Measurements from ENCODE around the gene SOST. TPM values are rescaled to one million over a fixed set of nuclear protein-coding genes. Genes with fewer than 3 reads are reported as not detected.

SOST gene
- total RNA-seq, 3 donors from 2014 or later (not counting 1 experiment from before 2014, with no cell fraction given), result not detected

DNA sequence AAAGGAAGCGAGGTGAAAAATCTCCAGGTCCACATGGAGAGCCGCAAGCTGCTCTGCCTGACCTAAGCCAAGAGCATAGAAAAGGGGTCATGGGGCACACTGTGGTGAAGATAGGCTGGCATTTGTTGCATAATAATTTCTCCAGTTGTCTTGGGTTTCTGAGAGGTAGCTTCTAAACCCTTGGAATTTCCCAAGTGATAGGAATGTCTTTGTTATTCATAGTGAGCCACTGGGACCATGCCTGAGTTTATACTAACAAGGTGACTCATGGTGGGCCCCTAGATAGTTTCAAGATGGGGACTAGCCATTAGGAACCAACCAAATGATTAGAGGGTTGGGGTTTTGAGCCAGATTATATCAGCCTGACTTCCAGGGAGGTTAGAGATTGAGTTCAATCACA lies 25.6 kb downstream of the SOST start:
- H3K36me3 ChIP-seq (ENCODE audit: control insufficient read depth, insufficient read depth, low read length), result no peaks in the 10 kb centered on the region
- H3K4me1 ChIP-seq (ENCODE audit: control insufficient read depth, insufficient read depth, low read length), result no peaks in the 10 kb centered on the region
- Mint-ChIP-seq H3K9me3 (no peaks in the 10 kb centered on the region), H3K27me3 (ENCODE audit: low read depth in 2 of 2) (peaks cover 10 to 19% of the 10 kb centered on the region in 2 donors), H3K4me3 (no peak overlapping the region), H3K36me3 (no peaks in the 10 kb centered on the region), H3K27ac (no peak overlapping the region), H3K4me1 (no peaks in the 10 kb centered on the region)
- TF ChIP-seq, protein P1, sequence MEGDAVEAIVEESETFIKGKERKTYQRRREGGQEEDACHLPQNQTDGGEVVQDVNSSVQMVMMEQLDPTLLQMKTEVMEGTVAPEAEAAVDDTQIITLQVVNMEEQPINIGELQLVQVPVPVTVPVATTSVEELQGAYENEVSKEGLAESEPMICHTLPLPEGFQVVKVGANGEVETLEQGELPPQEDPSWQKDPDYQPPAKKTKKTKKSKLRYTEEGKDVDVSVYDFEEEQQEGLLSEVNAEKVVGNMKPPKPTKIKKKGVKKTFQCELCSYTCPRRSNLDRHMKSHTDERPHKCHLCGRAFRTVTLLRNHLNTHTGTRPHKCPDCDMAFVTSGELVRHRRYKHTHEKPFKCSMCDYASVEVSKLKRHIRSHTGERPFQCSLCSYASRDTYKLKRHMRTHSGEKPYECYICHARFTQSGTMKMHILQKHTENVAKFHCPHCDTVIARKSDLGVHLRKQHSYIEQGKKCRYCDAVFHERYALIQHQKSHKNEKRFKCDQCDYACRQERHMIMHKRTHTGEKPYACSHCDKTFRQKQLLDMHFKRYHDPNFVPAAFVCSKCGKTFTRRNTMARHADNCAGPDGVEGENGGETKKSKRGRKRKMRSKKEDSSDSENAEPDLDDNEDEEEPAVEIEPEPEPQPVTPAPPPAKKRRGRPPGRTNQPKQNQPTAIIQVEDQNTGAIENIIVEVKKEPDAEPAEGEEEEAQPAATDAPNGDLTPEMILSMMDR (IDR thresholded peaks at IDR 0.05), result no peak
- intact Hi-C loops (cut with micrococcal nuclease), result no loop called here
- no peak overlapping the region for H3K27ac ChIP-seq (ENCODE audit: low read length)
- no peak overlapping the region for H3K4me3 ChIP-seq (ENCODE audit: low read length)
- ATAC-seq, result no peak
- 94% methylated on average over 2 of the region's 2 CpGs for WGBS (ENCODE audit: insufficient coverage)
- peaks cover 3% of the 10 kb centered on the region for H3K9me3 ChIP-seq (ENCODE audit: control insufficient read depth, insufficient read depth, low read length)
- DNase-seq, result no peak
- no peaks in the 10 kb centered on the region for H3K27me3 ChIP-seq (ENCODE audit: control insufficient read depth, insufficient read depth, low read length)

DNA sequence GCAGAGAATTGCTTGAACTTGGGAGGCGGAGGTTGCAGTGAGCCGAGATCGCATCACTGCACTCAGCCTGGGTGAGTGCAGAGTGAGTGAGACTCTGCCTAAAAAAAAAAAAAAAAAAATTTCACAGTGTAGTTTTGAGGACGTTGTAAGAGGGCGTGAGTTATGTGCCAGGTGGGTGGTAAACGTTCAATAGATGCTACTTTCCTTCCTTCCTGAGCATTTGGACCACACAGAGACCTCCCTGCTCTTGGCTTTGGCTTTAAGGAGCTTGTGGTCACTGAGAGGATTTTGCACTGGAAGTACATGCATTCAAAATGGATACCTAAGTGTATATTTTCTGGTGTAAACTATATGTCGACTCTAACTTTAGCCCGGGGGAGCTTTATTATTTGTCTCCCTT lies 30.5 kb downstream of the SOST start:
- no peak for ATAC-seq
- H3K36me3 ChIP-seq (ENCODE audit: control insufficient read depth, insufficient read depth, low read length), result no peaks in the 10 kb centered on the region
- H3K27ac ChIP-seq (ENCODE audit: low read length), result no peak overlapping the region
- no peak overlapping the region for H3K27ac Mint-ChIP-seq
- H3K4me1 Mint-ChIP-seq, result no peaks in the 10 kb centered on the region
- peaks cover 8 to 16% of the 10 kb centered on the region in 2 donors for H3K27me3 Mint-ChIP-seq (ENCODE audit: low read depth in 2 of 2)
- H3K36me3 Mint-ChIP-seq, result no peaks in the 10 kb centered on the region
- intact Hi-C loops (cut with micrococcal nuclease), result no loop called here
- TF ChIP-seq, protein P1 (IDR thresholded peaks at IDR 0.05), result no peak
- H3K4me1 ChIP-seq (ENCODE audit: control insufficient read depth, insufficient read depth, low read length), result no peaks in the 10 kb centered on the region
- no peaks in the 10 kb centered on the region for H3K9me3 Mint-ChIP-seq
- no peaks in the 10 kb centered on the region for H3K9me3 ChIP-seq (ENCODE audit: control insufficient read depth, insufficient read depth, low read length)
- WGBS (ENCODE audit: insufficient coverage), result 78% methylated on average over 6 of the region's 8 CpGs
- H3K27me3 ChIP-seq (ENCODE audit: control insufficient read depth, insufficient read depth, low read length), result no peaks in the 10 kb centered on the region
- no peak for DNase-seq
- H3K4me3 Mint-ChIP-seq, result no peak overlapping the region
- H3K4me3 ChIP-seq (ENCODE audit: low read length), result no peak overlapping the region

DNA sequence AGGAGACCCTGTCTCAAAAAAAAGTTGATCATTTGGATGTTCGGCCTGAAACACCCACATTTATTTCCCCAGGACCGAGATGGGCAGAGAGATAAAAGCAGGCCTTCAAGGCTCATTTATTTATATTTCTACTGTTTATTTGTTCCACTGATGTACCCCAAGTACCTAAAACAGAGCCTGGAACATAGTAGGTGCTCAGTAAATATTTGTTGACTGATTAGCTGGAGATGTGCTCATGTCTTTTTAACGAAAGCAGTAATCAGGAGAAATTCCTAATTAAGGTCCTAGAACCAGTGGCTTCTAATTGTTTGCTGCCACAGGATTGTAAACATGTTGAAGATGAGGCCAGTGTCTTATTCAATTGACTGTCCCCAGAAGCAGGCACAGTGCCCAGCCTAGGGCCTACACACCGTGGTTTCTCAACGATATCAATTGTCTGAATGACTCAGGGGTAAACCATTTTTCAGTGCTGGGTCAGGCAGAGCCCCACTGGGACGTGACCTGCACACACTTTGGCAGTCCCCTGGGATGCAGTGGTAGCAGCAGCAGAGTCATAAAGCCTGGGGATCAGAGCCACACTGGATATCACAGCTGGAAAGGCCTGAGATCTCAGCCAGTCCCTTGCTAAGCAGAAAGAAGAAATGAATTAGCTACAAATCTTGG lies 34.8 kb downstream of the SOST start:
- Mint-ChIP-seq H3K4me1 (peaks cover 12% of the 10 kb centered on the region in 2 donors), H3K9me3 (no peaks in the 10 kb centered on the region), H3K27me3 (ENCODE audit: low read depth in 2 of 2) (peaks cover 6 to 20% of the 10 kb centered on the region in 2 donors), H3K4me3 (no peak overlapping the region), H3K36me3 (no peaks in the 10 kb centered on the region), H3K27ac (no peak overlapping the region)
- H3K36me3 ChIP-seq (ENCODE audit: control insufficient read depth, insufficient read depth, low read length), result no peaks in the 10 kb centered on the region
- H3K27me3 ChIP-seq (ENCODE audit: control insufficient read depth, insufficient read depth, low read length), result no peaks in the 10 kb centered on the region
- intact Hi-C loops (cut with micrococcal nuclease), result no loop called here
- H3K27ac ChIP-seq (ENCODE audit: low read length), result no peak overlapping the region
- ATAC-seq, result no peak
- no peaks in the 10 kb centered on the region for H3K9me3 ChIP-seq (ENCODE audit: control insufficient read depth, insufficient read depth, low read length)
- peaks cover 4% of the 10 kb centered on the region for H3K4me1 ChIP-seq (ENCODE audit: control insufficient read depth, insufficient read depth, low read length)
- TF ChIP-seq, protein P1 (IDR thresholded peaks at IDR 0.05), result no peak
- WGBS (ENCODE audit: insufficient coverage), result 68% methylated on average over 6 of the region's 6 CpGs
- no peak for DNase-seq
- no peak overlapping the region for H3K4me3 ChIP-seq (ENCODE audit: low read length)

Measured in natural killer cell (primary cell).